Measurements from ENCODE around the gene ZNF468.
"Not testable (repeated sequence)": the region's sequence is repeated elsewhere in the genome, so short reads cannot be mapped to it uniquely, and the experiment has no call there.

DNA sequence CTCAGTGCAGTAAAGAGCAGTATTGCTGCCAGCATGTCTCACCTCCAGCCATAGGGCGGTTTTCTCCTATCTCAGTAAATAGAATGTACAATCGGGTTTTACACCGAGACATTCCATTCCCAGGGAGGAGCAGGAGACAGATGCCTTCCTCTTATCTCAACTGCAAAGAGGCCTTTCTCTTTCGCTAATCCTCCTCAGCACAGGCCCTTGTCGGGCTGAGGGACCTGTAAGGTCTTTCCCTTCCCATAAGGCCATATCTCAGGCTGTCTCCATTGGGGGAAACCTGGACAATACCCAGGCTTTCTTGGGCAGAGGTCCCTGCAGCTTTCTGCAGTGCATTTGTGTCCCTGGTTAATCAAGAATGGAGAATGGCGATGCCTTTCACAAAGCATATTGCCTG, 15.6 kb upstream of the ZNF468 start:
- TF ChIP-seq, protein P1, sequence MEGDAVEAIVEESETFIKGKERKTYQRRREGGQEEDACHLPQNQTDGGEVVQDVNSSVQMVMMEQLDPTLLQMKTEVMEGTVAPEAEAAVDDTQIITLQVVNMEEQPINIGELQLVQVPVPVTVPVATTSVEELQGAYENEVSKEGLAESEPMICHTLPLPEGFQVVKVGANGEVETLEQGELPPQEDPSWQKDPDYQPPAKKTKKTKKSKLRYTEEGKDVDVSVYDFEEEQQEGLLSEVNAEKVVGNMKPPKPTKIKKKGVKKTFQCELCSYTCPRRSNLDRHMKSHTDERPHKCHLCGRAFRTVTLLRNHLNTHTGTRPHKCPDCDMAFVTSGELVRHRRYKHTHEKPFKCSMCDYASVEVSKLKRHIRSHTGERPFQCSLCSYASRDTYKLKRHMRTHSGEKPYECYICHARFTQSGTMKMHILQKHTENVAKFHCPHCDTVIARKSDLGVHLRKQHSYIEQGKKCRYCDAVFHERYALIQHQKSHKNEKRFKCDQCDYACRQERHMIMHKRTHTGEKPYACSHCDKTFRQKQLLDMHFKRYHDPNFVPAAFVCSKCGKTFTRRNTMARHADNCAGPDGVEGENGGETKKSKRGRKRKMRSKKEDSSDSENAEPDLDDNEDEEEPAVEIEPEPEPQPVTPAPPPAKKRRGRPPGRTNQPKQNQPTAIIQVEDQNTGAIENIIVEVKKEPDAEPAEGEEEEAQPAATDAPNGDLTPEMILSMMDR (IDR thresholded peaks at IDR 0.05; ENCODE audit: insufficient read depth, low read length, poor library complexity, severe bottlenecking) = not testable (repeated sequence)
- not testable (repeated sequence) for TF ChIP-seq EZH2phosphoT487 (conservative IDR thresholded peaks at IDR 0.05; ENCODE audit: low read length)
